Measurements from ENCODE around the gene CMBL.
"Not testable (repeated sequence)": the region's sequence is repeated elsewhere in the genome, so short reads cannot be mapped to it uniquely, and the experiment has no call there.

CMBL gene

GRCh38 chr5:10253390-10253789, 54.3 kb downstream of the CMBL start:
- no peak for DNase-seq

- DNase-seq = no peak
Observed at GRCh38 chr5:10251405-10251804, 56.3 kb downstream of the CMBL start.

GRCh38 chr5:10250806-10251276, 56.9 kb downstream of the CMBL start:
- DNase-seq = peak; percentile 37

- DNase-seq = peak; percentile 90
Observed at GRCh38 chr5:10249948-10250805, 57.5 kb downstream of the CMBL start, which contains the start of gene CCT5. CCT5 (plus strand) TSS chr5:10250280; CDS start chr5:10250341, 61 bp downstream.

- DNase-seq = peak; percentile 28
Observed at GRCh38 chr5:10248378-10249260, 59.1 kb downstream of the CMBL start.

GRCh38 chr5:10247217-10247616, 60.5 kb downstream of the CMBL start:
- DNase-seq = not testable (repeated sequence)

GRCh38 chr5:10246761-10247160, 60.9 kb downstream of the CMBL start:
- no peak for DNase-seq

- no peak for DNase-seq
Observed at GRCh38 chr5:10244342-10244944, 63.3 kb downstream of the CMBL start.

GRCh38 chr5:10243660-10244240, 64.0 kb downstream of the CMBL start:
- DNase-seq = no peak

GRCh38 chr5:10235350-10235749, 72.4 kb downstream of the CMBL start:
- no peak for DNase-seq

- DNase-seq = no peak
Observed at GRCh38 chr5:10233505-10233904, 74.2 kb downstream of the CMBL start.

GRCh38 chr5:10233011-10233410, 74.7 kb downstream of the CMBL start:
- no peak for DNase-seq

GRCh38 chr5:10232386-10232785, 75.3 kb downstream of the CMBL start:
- DNase-seq = no peak

- DNase-seq = no peak
Observed at GRCh38 chr5:10229306-10230048, 78.2 kb downstream of the CMBL start.

GRCh38 chr5:10228288-10228687, 79.4 kb downstream of the CMBL start:
- DNase-seq = no peak

Data from activated CD4-positive, alpha-beta T cell treated with anti-CD3 and anti-CD28 coated beads for 48 hours (primary cell).